GM12878 (cell line): ENCODE results near the gene MSANTD2. TPM values are rescaled to one million over a fixed set of nuclear protein-coding genes. Genes with fewer than 3 reads are reported as not detected.

ENCODE experiments used
- BCL3 ChIP-seq: IDR thresholded peaks from 2 replicates; pipeline ENCODE4 v1.6.1; 2011; ENCODE audit warnings: borderline replicate concordance, low read depth, mild to moderate bottlenecking, moderate library complexity, low read length; ENCODE audit not compliant: insufficient read depth, poor library complexity, severe bottlenecking
- BHLHE40 ChIP-seq, 2 experiments: fragments of 450-650 bp in 1 of 2; IDR thresholded peaks; 2 replicates each; pipeline ENCODE4 v1.6.1; 2011 to 2017; ENCODE audit warnings: low read depth in 2 of 2, borderline replicate concordance in 1 of 2, improper control_type of control experiment in 1 of 2, low read length in 1 of 2, mild to moderate bottlenecking in 1 of 2
- BMI1 ChIP-seq: fragments of 450-650 bp; IDR thresholded peaks from 2 replicates; pipeline ENCODE4 v1.6.1; 2016; ENCODE audit warnings: mild to moderate bottlenecking, moderate library complexity, borderline replicate concordance
- CEBPB ChIP-seq, 2 experiments: fragments of 150-350 bp in 1 of 2; IDR thresholded peaks; 2 replicates each; pipeline ENCODE4 v1.6.1; 2012 to 2014; ENCODE audit warnings: low read depth in 2 of 2, low read length in 2 of 2, borderline replicate concordance in 1 of 2, inconsistent platforms in 1 of 2
- CHD1 ChIP-seq: IDR thresholded peaks from 2 replicates; pipeline ENCODE4 v1.6.1; 2012; ENCODE audit warnings: low read depth, low read length, improper control_type of control experiment
- EGR1 ChIP-seq, 2 experiments: IDR thresholded peaks; 1 replicate in 1 of 2; 2 replicates in 1 of 2; pipeline ENCODE4 v1.6.1; 2011 to 2012; ENCODE audit warnings: low read depth in 2 of 2, low read length in 2 of 2, borderline replicate concordance in 1 of 2, mild to moderate bottlenecking in 1 of 2, moderate library complexity in 1 of 2
- HDGF ChIP-seq: fragments of 450-650 bp; IDR thresholded peaks from 2 replicates; pipeline ENCODE4 v1.6.1; 2016; ENCODE audit warnings: antibody characterized with exemption
- IKZF1 ChIP-seq: fragments of 450-650 bp; conservative IDR thresholded peaks from 2 replicates; pipeline ENCODE4 v1.6.1; 2017; ENCODE audit warnings: antibody characterized with exemption, mild to moderate bottlenecking
- IRF4 ChIP-seq: IDR thresholded peaks from 2 replicates; pipeline ENCODE4 v1.6.1; 2011; ENCODE audit warnings: low read depth, low read length
- PML ChIP-seq: IDR thresholded peaks from 2 replicates; pipeline ENCODE4 v1.6.1; 2012; ENCODE audit warnings: low read length, inconsistent platforms
- POLR2AphosphoS2 ChIP-seq: IDR thresholded peaks from 2 replicates; pipeline ENCODE4 v1.6.1; 2011; ENCODE audit warnings: low read depth, mild to moderate bottlenecking, low read length, improper control_type of control experiment, moderate library complexity
- PRDM15 ChIP-seq: fragments of 450-650 bp; formaldehyde crosslinking; IDR thresholded peaks from 2 replicates; pipeline ENCODE4 v1.4.0; 2020; ENCODE audit warnings: mild to moderate bottlenecking, moderate library complexity
- RAD21 ChIP-seq: IDR thresholded peaks from 2 replicates; pipeline ENCODE4 v1.6.1; 2011; ENCODE audit warnings: mild to moderate bottlenecking, low read depth, low read length, moderate library complexity; ENCODE audit not compliant: insufficient read depth
- RBBP5 ChIP-seq: fragments of 200-600 bp; sonication (generic); conservative IDR thresholded peaks from 2 replicates; pipeline ENCODE4 v1.6.1; 2016
- REST ChIP-seq: IDR thresholded peaks from 2 replicates; pipeline ENCODE4 v1.6.1; 2012; ENCODE audit warnings: mild to moderate bottlenecking, low read depth, low read length
- SIX5 ChIP-seq: IDR thresholded peaks from 2 replicates; pipeline ENCODE4 v1.6.1; 2011; ENCODE audit warnings: mild to moderate bottlenecking, low read depth, low read length, moderate library complexity; ENCODE audit not compliant: severe bottlenecking
- SMAD5 ChIP-seq: IDR thresholded peaks from 2 replicates; pipeline ENCODE4 v1.6.1; 2016; ENCODE audit warnings: antibody characterized with exemption, low read depth
- SRF ChIP-seq, 2 experiments: IDR thresholded peaks; 2 replicates each; pipeline ENCODE4 v1.6.1; 2011; ENCODE audit warnings: low read depth in 2 of 2, low read length in 2 of 2, mild to moderate bottlenecking in 1 of 2, moderate library complexity in 1 of 2
- STAT3 ChIP-seq: IDR thresholded peaks from 2 replicates; pipeline ENCODE4 v1.6.1; 2011; ENCODE audit warnings: low read depth, low read length, improper control_type of control experiment
- TBL1XR1 ChIP-seq: IDR thresholded peaks from 2 replicates; pipeline ENCODE4 v1.6.1; 2012; ENCODE audit warnings: low read depth, low read length, improper control_type of control experiment
- TCF3 ChIP-seq: IDR thresholded peaks from 2 replicates; pipeline ENCODE4 v1.6.1; 2012; ENCODE audit warnings: low read depth, mild to moderate bottlenecking, low read length, borderline replicate concordance; ENCODE audit not compliant: insufficient read depth
- ZNF24 ChIP-seq: fragments of 450-650 bp; IDR thresholded peaks from 2 replicates; pipeline ENCODE4 v1.6.1; 2017; ENCODE audit warnings: antibody characterized with exemption, mild to moderate bottlenecking
- polyA plus RNA-seq, 11 experiments: library from polyadenylated mRNA; depleted of rRNA in 4 of 11; unstranded in 6 of 11; stranded (reverse) in 5 of 11; fragments of >200 nt; fragmentation: Nextera tagmentation in 4 of 11; fragmentation: Illumina TruSeq in 1 of 11; extraction: Ambion mirVana in 4 of 11; extraction: Trizol in 1 of 11; gene quantifications; 1 replicate in 1 of 11; 2 replicates in 10 of 11; pipeline versions ENCODE4 v1.2.1 to v1.2.3, GENCODE V29; 2011 to 2016; ENCODE audit warnings: inconsistent platforms in 2 of 11, missing spikeins in 2 of 11, low read depth in 1 of 11
- total RNA-seq, 4 experiments: library from RNA; depleted of rRNA in 3 of 4; stranded (reverse); fragments of >200 nt in 3 of 4; fragmentation: Illumina TruSeq in 1 of 4; extraction: Trizol in 1 of 4; gene quantifications; 2 replicates each; pipeline versions ENCODE4 v1.2.1 to v1.2.3, GENCODE V29; 2013 to 2021

Gene MSANTD2
- total and polyA plus RNA-seq, 10 of the 15 experiments (the other 5 are each of a cell fraction or from before 2014, with no cell fraction given), result 3.0 to 12.4 (median 8.0) TPM

- TF ChIP-seq RAD21, result no peak
- peak; percentile 49; the same call in 1 of the 2 replicates for TF ChIP-seq TCF3
- peak; percentile 84 for TF ChIP-seq SMAD5
- peak; percentile 69; the same call in 1 of the 2 replicates for TF ChIP-seq HDGF
- TF ChIP-seq BMI1, result no peak
- TF ChIP-seq PML, result peak; percentile 89
- peak; percentile 61; the same call in 1 of the 2 replicates for TF ChIP-seq POLR2AphosphoS2
- no peak for TF ChIP-seq BCL3
- no peak for TF ChIP-seq ZNF24
- peak in 1 of 2 experiments; percentile 48; a peak in 2 of 4 replicates for TF ChIP-seq BHLHE40 (IDR thresholded peaks at IDR 0.05; ENCODE audit: borderline replicate concordance in 1 of 2, low read depth in 2 of 2, low read length in 1 of 2)
- peak; percentile 68; the same call in 1 of the 2 replicates for TF ChIP-seq TBL1XR1
- TF ChIP-seq STAT3, result no peak
- peak; percentile 96 for TF ChIP-seq IKZF1
- TF ChIP-seq SIX5, result no peak
- TF ChIP-seq CEBPB (IDR thresholded peaks at IDR 0.05; ENCODE audit: borderline replicate concordance in 1 of 2, low read depth in 2 of 2, low read length in 2 of 2), result no peak
- TF ChIP-seq REST, result no peak
- no peak for TF ChIP-seq CHD1
- TF ChIP-seq PRDM15 (CRISPR knock-in tag), result no peak
- 0 out of 2 replicates have a peak, but pooled peaks have one; percentile 17 for TF ChIP-seq IRF4
- no peak for TF ChIP-seq RBBP5
- peak in 1 of 2 experiments; percentile 35; a peak in 1 of 3 replicates for TF ChIP-seq EGR1 (IDR thresholded peaks at IDR 0.05; ENCODE audit: borderline replicate concordance in 1 of 2, low read depth in 2 of 2, low read length in 2 of 2)
- TF ChIP-seq SRF (IDR thresholded peaks at IDR 0.05; ENCODE audit: low read depth in 2 of 2, low read length in 2 of 2), result no peak
These were observed at the start of gene MSANTD2 (continued) for GRCh38 chr11:124800226-124800929.
